Upper lobe of right lung (tissue), 1 donor: ENCODE results near the gene ALG12. TPM values are rescaled to one million over a fixed set of nuclear protein-coding genes. Genes with fewer than 3 reads are reported as not detected.
A peak's percentile ranks its signal among the peaks of the same experiment; 100 is the strongest.

ENCODE experiments used
- ATAC-seq: fragments of 200-7000 bp; cut with Tn5 transposase; one replicate; pipeline ENCODE4 v1.9.1; 2020; ENCODE audit warnings: mild to moderate bottlenecking, moderate library complexity
- DNase-seq: peaks from one replicate; pipeline ENCODE4 v3.0.0-alpha.2; 2020
- H3K27ac ChIP-seq: fragments of 200-600 bp; one replicate; pipeline ENCODE4 v1.8.0; 2022
- H3K27me3 ChIP-seq: fragments of 200-600 bp; one replicate; pipeline ENCODE4 v1.8.0; 2022; ENCODE audit warnings: mild to moderate bottlenecking
- H3K36me3 ChIP-seq: fragments of 200-600 bp; one replicate; pipeline ENCODE4 v1.8.0; 2022
- H3K4me1 ChIP-seq: fragments of 200-600 bp; one replicate; pipeline ENCODE4 v1.8.0; 2022
- H3K4me3 ChIP-seq: fragments of 200-600 bp; one replicate; pipeline ENCODE4 v1.8.0; 2022; ENCODE audit warnings: mild to moderate bottlenecking
- H3K9me3 ChIP-seq: fragments of 200-600 bp; one replicate; pipeline ENCODE4 v1.8.0; 2022
- CTCF ChIP-seq: fragments of 200-600 bp; IDR thresholded peaks from one replicate; pipeline ENCODE4 v1.8.0; 2022; ENCODE audit warnings: antibody characterized with exemption
- intact Hi-C: fragments of 100-400 bp; cut with DNase I; formaldehyde crosslinking; loops from one replicate; pipeline ENCODE4 v1.11.0; 2022
- total RNA-seq: library from RNA; stranded (reverse); fragmentation: NEBNext Ultra II Directional; extraction: Animal tissue kit (Norgen Biotek cat#: 25700); gene quantifications from one replicate; pipeline ENCODE4 v1.2.1, GENCODE V29; 2021
- donor health status: DM: no; HTN: yes; CAD: no; lungs with severe emphysema.

Gene ALG12
- total RNA-seq, 1 donor from 2014 or later = 28.1 TPM

- Histone ChIP-seq H3K27me3 (no peaks in the 10 kb centered on the region), H3K27ac (peak overlapping the region; percentile 81), H3K9me3 (no peaks in the 10 kb centered on the region), H3K4me3 (no peak overlapping the region), H3K36me3 (no peaks in the 10 kb centered on the region), H3K4me1 (peaks cover 61% of the 10 kb centered on the region)
- intact Hi-C loops = no loop called here
- no peak for TF ChIP-seq CTCF
- ATAC-seq = no peak
- DNase-seq = no peak
Observed at GRCh38 chr22:49951986-49952896, 34.0 kb upstream of the ALG12 start.

- Histone ChIP-seq H3K36me3 (no peaks in the 10 kb centered on the region), H3K27me3 (no peaks in the 10 kb centered on the region), H3K4me3 (no peak overlapping the region), H3K27ac (peak overlapping the region; percentile 81), H3K4me1 (peaks cover 57% of the 10 kb centered on the region), H3K9me3 (no peaks in the 10 kb centered on the region)
- TF ChIP-seq CTCF = no peak
- intact Hi-C loops = no loop called here
- ATAC-seq (no peak), DNase-seq (no peak)
Observed at GRCh38 chr22:49951678-49951985, 33.4 kb upstream of the ALG12 start.

GRCh38 chr22:49951000-49951677 lies 32.9 kb upstream of the ALG12 start:
- no peak for TF ChIP-seq CTCF
- peaks cover 53% of the 10 kb centered on the region for H3K4me1 ChIP-seq
- no peaks in the 10 kb centered on the region for H3K9me3 ChIP-seq
- H3K27me3 ChIP-seq = no peaks in the 10 kb centered on the region
- intact Hi-C loops = no loop called here
- no peak overlapping the region for H3K4me3 ChIP-seq
- peak; percentile 98 for DNase-seq
- ATAC-seq = peak; percentile 60
- peak overlapping the region; percentile 88 for H3K27ac ChIP-seq
- no peaks in the 10 kb centered on the region for H3K36me3 ChIP-seq

DNA sequence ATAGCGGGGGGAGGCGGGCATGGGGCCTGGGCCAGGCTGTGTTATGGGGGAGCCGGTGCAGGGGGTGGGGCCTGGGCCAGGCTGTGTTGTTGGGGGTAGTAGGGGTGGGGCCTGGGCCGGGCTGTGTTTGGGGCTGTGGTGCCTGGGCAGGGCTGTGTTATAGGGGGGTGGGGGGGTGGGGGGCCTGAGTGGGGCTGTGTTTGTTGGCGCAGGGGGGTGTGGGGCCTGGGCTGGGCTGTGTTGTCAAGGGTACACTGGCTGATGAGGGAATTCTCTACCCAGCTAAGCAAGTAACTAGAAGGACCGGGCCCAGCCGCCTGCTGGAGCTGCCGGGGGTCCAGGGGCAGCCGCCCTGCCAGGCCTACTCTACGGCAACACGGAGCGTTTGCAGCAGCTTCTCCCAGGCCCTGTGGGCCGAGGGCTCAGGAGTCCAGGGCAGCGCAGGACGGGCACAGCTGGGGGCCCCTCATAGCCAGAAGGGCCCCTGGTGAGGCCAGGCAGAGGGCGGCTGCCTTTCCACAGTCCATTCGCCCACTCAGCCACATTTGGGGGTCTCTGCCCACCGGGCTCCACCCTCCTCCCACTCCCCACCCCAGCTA lies 32.3 kb upstream of the ALG12 start:
- DNase-seq (no peak), ATAC-seq (no peak)

GRCh38 chr22:49949914-49950292 lies 31.7 kb upstream of the ALG12 start:
- Histone ChIP-seq H3K27ac (peak overlapping the region; percentile 90), H3K27me3 (no peaks in the 10 kb centered on the region), H3K4me3 (no peak overlapping the region), H3K9me3 (no peaks in the 10 kb centered on the region), H3K4me1 (peaks cover 47% of the 10 kb centered on the region), H3K36me3 (no peaks in the 10 kb centered on the region)
- intact Hi-C loops = no loop called here
- no peak for TF ChIP-seq CTCF
- ATAC-seq (no peak), DNase-seq (no peak)

More for the DNA sequence above, 32.3 kb upstream of the ALG12 start:
- intact Hi-C loops = no loop called here
- TF ChIP-seq CTCF = no peak
- Histone ChIP-seq H3K9me3 (no peaks in the 10 kb centered on the region), H3K36me3 (no peaks in the 10 kb centered on the region), H3K4me1 (peaks cover 53% of the 10 kb centered on the region), H3K27me3 (no peaks in the 10 kb centered on the region), H3K27ac (peak overlapping the region; percentile 90), H3K4me3 (no peak overlapping the region)
